ENCODE measurements around the gene CSNK2A1. TPM values are rescaled to one million over a fixed set of nuclear protein-coding genes. Genes with fewer than 3 reads are reported as not detected.

The CSNK2A1 gene
- total RNA-seq, 1 donor from 2014 or later: 128 TPM

- TF ChIP-seq, protein P1, sequence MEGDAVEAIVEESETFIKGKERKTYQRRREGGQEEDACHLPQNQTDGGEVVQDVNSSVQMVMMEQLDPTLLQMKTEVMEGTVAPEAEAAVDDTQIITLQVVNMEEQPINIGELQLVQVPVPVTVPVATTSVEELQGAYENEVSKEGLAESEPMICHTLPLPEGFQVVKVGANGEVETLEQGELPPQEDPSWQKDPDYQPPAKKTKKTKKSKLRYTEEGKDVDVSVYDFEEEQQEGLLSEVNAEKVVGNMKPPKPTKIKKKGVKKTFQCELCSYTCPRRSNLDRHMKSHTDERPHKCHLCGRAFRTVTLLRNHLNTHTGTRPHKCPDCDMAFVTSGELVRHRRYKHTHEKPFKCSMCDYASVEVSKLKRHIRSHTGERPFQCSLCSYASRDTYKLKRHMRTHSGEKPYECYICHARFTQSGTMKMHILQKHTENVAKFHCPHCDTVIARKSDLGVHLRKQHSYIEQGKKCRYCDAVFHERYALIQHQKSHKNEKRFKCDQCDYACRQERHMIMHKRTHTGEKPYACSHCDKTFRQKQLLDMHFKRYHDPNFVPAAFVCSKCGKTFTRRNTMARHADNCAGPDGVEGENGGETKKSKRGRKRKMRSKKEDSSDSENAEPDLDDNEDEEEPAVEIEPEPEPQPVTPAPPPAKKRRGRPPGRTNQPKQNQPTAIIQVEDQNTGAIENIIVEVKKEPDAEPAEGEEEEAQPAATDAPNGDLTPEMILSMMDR (IDR thresholded peaks at IDR 0.05; ENCODE audit: unreplicated experiment): no peak
- peaks cover 54% of the 10 kb centered on the region for H3K4me1 Mint-ChIP-seq (ENCODE audit: unreplicated experiment)
- peaks cover 7% of the 10 kb centered on the region for H3K27me3 Mint-ChIP-seq (ENCODE audit: unreplicated experiment)
- H3K36me3 Mint-ChIP-seq (ENCODE audit: low read depth, unreplicated experiment): peaks cover 3% of the 10 kb centered on the region
- no peak overlapping the region for H3K4me3 Mint-ChIP-seq (ENCODE audit: unreplicated experiment)
- no peak for DNase-seq (ENCODE audit: low spot score)
- no peaks in the 10 kb centered on the region for H3K9me3 Mint-ChIP-seq (ENCODE audit: unreplicated experiment)
- no peak overlapping the region for H3K27ac Mint-ChIP-seq (ENCODE audit: unreplicated experiment)
These were observed 24.6 kb upstream of the CSNK2A1 start for GRCh38 chr20:568097-568652.

DNA sequence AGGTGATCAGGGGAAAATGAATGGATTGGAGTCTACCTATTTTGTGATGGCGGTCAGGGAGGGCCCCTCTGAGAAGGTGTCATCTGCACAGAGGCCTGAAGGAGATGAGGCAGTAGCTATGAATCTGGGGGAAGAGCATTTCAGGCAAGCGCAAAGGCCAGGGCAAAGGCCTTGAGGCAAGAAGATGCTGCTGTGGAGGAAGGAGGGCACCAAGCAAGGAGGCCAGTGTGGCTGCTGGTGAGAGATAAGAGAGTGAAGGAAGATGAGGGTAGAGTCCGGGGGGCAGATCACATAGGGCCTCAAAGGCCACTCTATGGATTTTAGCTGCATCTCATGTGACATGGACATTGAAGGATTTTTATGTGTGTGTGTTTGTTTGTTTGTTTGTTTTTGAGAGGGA is 20.6 kb upstream of the CSNK2A1 start:
- H3K27me3 Mint-ChIP-seq (ENCODE audit: unreplicated experiment): peaks cover 3% of the 10 kb centered on the region
- H3K9me3 Mint-ChIP-seq (ENCODE audit: unreplicated experiment): no peaks in the 10 kb centered on the region
- TF ChIP-seq, protein P1 (IDR thresholded peaks at IDR 0.05; ENCODE audit: unreplicated experiment): no peak
- H3K27ac Mint-ChIP-seq (ENCODE audit: unreplicated experiment): no peak overlapping the region
- no peak overlapping the region for H3K4me3 Mint-ChIP-seq (ENCODE audit: unreplicated experiment)
- no peak for DNase-seq (ENCODE audit: low spot score)
- peaks cover 39% of the 10 kb centered on the region for H3K4me1 Mint-ChIP-seq (ENCODE audit: unreplicated experiment)
- peaks cover 3% of the 10 kb centered on the region for H3K36me3 Mint-ChIP-seq (ENCODE audit: low read depth, unreplicated experiment)

DNA sequence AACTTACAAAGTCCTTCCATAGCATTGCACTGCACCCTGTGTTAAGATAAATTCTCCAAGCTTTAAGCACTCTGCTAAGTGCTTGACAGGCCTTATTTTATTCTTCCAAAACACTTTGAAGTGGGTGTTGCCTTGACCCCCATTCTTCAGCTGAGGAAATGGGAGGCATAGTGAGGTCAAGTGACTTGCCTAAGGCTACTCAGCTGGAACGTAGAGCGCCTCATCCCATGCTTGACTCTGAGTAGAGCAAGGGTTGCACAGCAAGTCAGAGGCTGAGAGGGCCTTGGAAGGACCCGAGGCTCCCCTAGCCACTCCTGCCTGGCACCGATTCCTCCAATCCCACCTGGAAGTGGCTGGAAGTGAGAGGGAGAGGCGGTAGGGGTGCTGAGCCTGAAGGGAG is 19.6 kb upstream of the CSNK2A1 start:
- Mint-ChIP-seq H3K36me3 (ENCODE audit: low read depth, unreplicated experiment) (peaks cover 3% of the 10 kb centered on the region), H3K4me3 (ENCODE audit: unreplicated experiment) (no peak overlapping the region), H3K4me1 (ENCODE audit: unreplicated experiment) (peaks cover 32% of the 10 kb centered on the region), H3K9me3 (ENCODE audit: unreplicated experiment) (no peaks in the 10 kb centered on the region), H3K27me3 (ENCODE audit: unreplicated experiment) (peaks cover 3% of the 10 kb centered on the region), H3K27ac (ENCODE audit: unreplicated experiment) (no peak overlapping the region)
- no peak for DNase-seq (ENCODE audit: low spot score)
- TF ChIP-seq, protein P1 (IDR thresholded peaks at IDR 0.05; ENCODE audit: unreplicated experiment): no peak

DNA sequence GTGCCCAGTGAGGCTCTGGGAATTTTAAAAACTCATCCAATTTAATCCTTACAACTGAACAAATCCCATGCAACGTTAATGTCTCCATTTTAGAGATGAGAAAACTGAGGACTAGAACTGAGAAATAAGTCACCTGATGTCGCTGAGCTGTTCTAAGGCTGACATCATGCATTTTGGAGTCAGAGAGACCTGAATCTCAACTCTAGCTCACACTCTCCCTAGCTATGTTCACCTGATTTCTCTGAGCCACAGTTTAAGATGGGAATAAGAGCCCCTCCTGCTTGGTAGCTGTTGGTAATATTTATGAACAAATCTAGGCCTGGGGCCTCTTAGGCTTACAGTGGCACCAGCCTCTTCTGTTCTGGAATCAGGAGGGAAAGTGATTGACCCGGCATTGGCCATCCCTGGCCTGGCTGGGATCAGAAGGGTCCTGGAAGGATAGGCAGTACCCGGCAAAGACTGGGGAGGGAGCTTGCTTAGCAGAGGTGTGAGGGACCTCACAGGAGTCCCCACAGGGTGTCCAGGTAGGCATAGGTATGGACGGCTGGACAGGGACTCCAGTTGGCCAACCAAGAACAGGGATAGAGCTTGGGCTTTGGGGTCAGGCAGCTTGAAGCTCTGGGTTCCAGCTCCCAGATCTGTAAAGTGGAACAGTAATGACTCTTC is 18.8 kb upstream of the CSNK2A1 start:
- Mint-ChIP-seq H3K36me3 (ENCODE audit: low read depth, unreplicated experiment) (peaks cover 3% of the 10 kb centered on the region), H3K9me3 (ENCODE audit: unreplicated experiment) (no peaks in the 10 kb centered on the region), H3K4me3 (ENCODE audit: unreplicated experiment) (no peak overlapping the region), H3K4me1 (ENCODE audit: unreplicated experiment) (peaks cover 25% of the 10 kb centered on the region), H3K27me3 (ENCODE audit: unreplicated experiment) (peaks cover 1% of the 10 kb centered on the region), H3K27ac (ENCODE audit: unreplicated experiment) (no peak overlapping the region)
- DNase-seq (ENCODE audit: low spot score): no peak
- TF ChIP-seq, protein P1 (IDR thresholded peaks at IDR 0.05; ENCODE audit: unreplicated experiment): no peak
